22Rv1 (cell line): ENCODE measurements around the gene PDE4DIP.
"Not testable (repeated sequence)": the region's sequence is repeated elsewhere in the genome, so short reads cannot be mapped to it uniquely, and the experiment has no call there.

ENCODE experiments used
- ZFX ChIP-seq: fragments of 450-650 bp; IDR thresholded peaks from 2 replicates; pipeline ENCODE4 v1.6.1; 2017; ENCODE audit warnings: antibody characterized with exemption, borderline replicate concordance
- TF ChIP-seq, protein P1 (sequence below): fragments of 450-650 bp; IDR thresholded peaks from 2 replicates; pipeline ENCODE4 v1.5.1; 2017; ENCODE audit warnings: mild to moderate bottlenecking

DNA sequence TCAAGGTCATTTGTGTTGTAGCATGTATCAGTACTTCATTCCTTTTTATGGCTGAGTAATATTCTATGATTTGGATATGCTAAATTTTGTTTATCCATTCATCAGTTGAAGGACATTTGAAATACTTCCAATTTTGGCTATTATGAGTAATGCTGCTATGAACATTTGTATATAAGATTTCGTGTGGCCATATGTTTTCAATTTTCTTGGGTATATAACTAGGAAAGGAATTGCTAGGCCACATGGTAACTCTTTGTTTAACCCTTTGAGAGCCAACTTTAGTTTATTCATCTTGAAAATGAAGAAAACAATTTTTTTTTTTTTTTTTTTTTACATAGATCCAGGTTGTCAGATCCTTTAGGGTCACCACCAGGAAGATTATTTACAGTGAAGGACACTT is 37.0 kb downstream of the PDE4DIP start:
- not testable (repeated sequence) for TF ChIP-seq ZFX
- TF ChIP-seq, protein P1, sequence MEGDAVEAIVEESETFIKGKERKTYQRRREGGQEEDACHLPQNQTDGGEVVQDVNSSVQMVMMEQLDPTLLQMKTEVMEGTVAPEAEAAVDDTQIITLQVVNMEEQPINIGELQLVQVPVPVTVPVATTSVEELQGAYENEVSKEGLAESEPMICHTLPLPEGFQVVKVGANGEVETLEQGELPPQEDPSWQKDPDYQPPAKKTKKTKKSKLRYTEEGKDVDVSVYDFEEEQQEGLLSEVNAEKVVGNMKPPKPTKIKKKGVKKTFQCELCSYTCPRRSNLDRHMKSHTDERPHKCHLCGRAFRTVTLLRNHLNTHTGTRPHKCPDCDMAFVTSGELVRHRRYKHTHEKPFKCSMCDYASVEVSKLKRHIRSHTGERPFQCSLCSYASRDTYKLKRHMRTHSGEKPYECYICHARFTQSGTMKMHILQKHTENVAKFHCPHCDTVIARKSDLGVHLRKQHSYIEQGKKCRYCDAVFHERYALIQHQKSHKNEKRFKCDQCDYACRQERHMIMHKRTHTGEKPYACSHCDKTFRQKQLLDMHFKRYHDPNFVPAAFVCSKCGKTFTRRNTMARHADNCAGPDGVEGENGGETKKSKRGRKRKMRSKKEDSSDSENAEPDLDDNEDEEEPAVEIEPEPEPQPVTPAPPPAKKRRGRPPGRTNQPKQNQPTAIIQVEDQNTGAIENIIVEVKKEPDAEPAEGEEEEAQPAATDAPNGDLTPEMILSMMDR: not testable (repeated sequence)
